Lung (tissue), 12 donors: ENCODE data around the gene NAP1L1. TPM values are rescaled to one million over a fixed set of nuclear protein-coding genes. Genes with fewer than 3 reads are reported as not detected.

Experiments
- ATAC-seq: fragments of 200-7000 bp; cut with Tn5 transposase; one replicate; pipeline ENCODE4 v1.9.1; 2020; ENCODE audit warnings: moderate number of reproducible peaks; ENCODE audit not compliant: insufficient read depth, low FRiP score
- DNase-seq, 3 donors: peaks; one replicate each; pipeline ENCODE4 v3.0.0-alpha.2; 2013 to 2017
- H3K27ac ChIP-seq, 2 donors: one replicate each; pipeline ENCODE4 v1.5.1; 2013; ENCODE audit warnings: mild to moderate bottlenecking in 2 of 2, moderate library complexity in 2 of 2, control low read depth in 1 of 2, inconsistent platforms in 1 of 2, low read depth in 1 of 2, low read length in 1 of 2
- H3K27me3 ChIP-seq, 3 donors: one replicate each; pipeline ENCODE4 v1.5.1; 2013; ENCODE audit warnings: low read length in 2 of 3; ENCODE audit not compliant: control insufficient read depth in 3 of 3, insufficient read depth in 3 of 3
- H3K36me3 ChIP-seq, 4 donors: one replicate each; pipeline ENCODE4 v1.5.1; 2013; ENCODE audit warnings: low read length in 4 of 4, mild to moderate bottlenecking in 1 of 4, moderate library complexity in 1 of 4; ENCODE audit not compliant: control insufficient read depth in 4 of 4, insufficient read depth in 4 of 4
- H3K4me1 ChIP-seq, 5 donors: one replicate each; pipeline ENCODE4 v1.5.1; 2013; ENCODE audit warnings: low read length in 5 of 5, mild to moderate bottlenecking in 2 of 5, moderate library complexity in 1 of 5; ENCODE audit not compliant: control insufficient read depth in 5 of 5, insufficient read depth in 5 of 5
- H3K4me3 ChIP-seq: one replicate; pipeline ENCODE4 v1.5.1; 2013; ENCODE audit warnings: mild to moderate bottlenecking, control low read depth, moderate library complexity
- H3K9ac ChIP-seq, 2 donors: one replicate each; pipeline ENCODE4 v1.5.1; 2013; ENCODE audit warnings: low read length in 2 of 2, control low read depth in 1 of 2; ENCODE audit not compliant: insufficient read depth in 1 of 2
- H3K9me3 ChIP-seq, 4 donors: one replicate each; pipeline ENCODE4 v1.5.1; 2013; ENCODE audit warnings: low read length in 3 of 4, mild to moderate bottlenecking in 1 of 4, moderate library complexity in 1 of 4; ENCODE audit not compliant: control insufficient read depth in 4 of 4, insufficient read depth in 3 of 4
- CTCF ChIP-seq: IDR thresholded peaks from 2 replicates; pipeline ENCODE4 v1.5.1; 2012; ENCODE audit warnings: mild to moderate bottlenecking; ENCODE audit errors: control extremely low read depth, extremely low read depth
- WGBS, 2 donors: extraction: QIAGEN DNeasy Blood & Tissue Kit; methylation state at CpG; one replicate each; pipeline ENCODE4 v1.1.7; 2013; 5-methylcytosine and 5-hydroxymethylcytosine counted together
- polyA plus RNA-seq, 2 donors: library from polyadenylated mRNA; stranded (reverse); fragments of 200-250 nt; gene quantifications; one replicate each; pipeline ENCODE4 v1.2.1, GENCODE V29; 2013
- total RNA-seq, 2 donors: library from RNA; depleted of rRNA in 1 of 2; stranded (reverse); fragments of >200 nt in 1 of 2; gene quantifications; one replicate each; pipeline ENCODE4 v1.2.1, GENCODE V29; 2014 to 2021
- donor health status: control.
- donor health status: control.
- donor health status: Bipolar disorder and iron deficiency.
- donor health status: healthy.
- donor health status: DM: yes; HTN: yes; CAD: no.

NAP1L1 gene
- total and polyA plus RNA-seq, 4 donors, result 268 to 515 (median 322) TPM

DNA sequence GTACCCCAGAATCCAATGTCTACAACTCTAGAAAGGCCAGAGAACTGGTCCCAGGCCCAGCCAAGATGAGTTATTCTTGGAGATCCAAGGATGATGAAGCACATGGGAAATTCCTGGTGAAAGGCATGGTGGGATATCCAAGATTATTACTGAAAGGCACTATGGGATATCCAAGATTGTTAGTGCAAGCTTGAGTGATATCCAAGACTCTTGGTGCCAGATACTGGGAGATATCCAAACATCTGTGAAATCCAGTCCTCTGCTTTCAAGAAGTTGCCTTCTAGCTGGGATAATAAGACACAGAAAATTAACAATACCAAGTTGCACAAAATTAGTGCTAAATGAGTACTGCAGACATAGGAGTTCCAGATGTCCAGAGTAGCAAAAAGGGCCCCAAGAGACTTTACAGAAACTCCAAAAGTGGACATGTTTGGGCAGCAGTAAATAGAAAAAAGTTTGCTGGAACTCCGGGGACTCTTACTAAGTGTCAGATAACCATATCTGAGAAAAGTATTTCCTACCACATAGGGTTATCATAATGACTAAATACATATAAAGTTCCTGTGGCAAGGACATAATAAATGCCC is 87.5 kb downstream of the NAP1L1 start:
- TF ChIP-seq CTCF, result no peak
- ATAC-seq (no peak), DNase-seq (no peak)
- H3K27me3 ChIP-seq, result no peaks in the 10 kb centered on the region
- no peak overlapping the region for H3K27ac ChIP-seq
- H3K9ac ChIP-seq, result no peak overlapping the region
- H3K4me1 ChIP-seq, result peaks cover 0 to 12% (median 0%) of the 10 kb centered on the region in 5 donors
- no peaks in the 10 kb centered on the region for H3K36me3 ChIP-seq
- 42 to 52% methylated on average over 1 of the region's 1 CpG for WGBS, 2 donors
- no peaks in the 10 kb centered on the region for H3K9me3 ChIP-seq
- H3K4me3 ChIP-seq, result no peak overlapping the region

GRCh38 chr12:75995691-75996090 is 88.8 kb downstream of the NAP1L1 start:
- Histone ChIP-seq H3K27ac (no peak overlapping the region), H3K9me3 (no peaks in the 10 kb centered on the region), H3K36me3 (no peaks in the 10 kb centered on the region), H3K9ac (no peak overlapping the region), H3K4me1 (peaks cover 0 to 12% (median 0%) of the 10 kb centered on the region in 5 donors), H3K27me3 (no peaks in the 10 kb centered on the region), H3K4me3 (no peak overlapping the region)
- TF ChIP-seq CTCF, result no peak
- ATAC-seq (no peak), DNase-seq (no peak)

GRCh38 chr12:75994069-75994740 is 90.3 kb downstream of the NAP1L1 start:
- Histone ChIP-seq H3K27me3 (no peaks in the 10 kb centered on the region), H3K4me3 (no peak overlapping the region), H3K9ac (no peak overlapping the region), H3K27ac (no peak overlapping the region), H3K4me1 (peaks cover 0 to 12% (median 0%) of the 10 kb centered on the region in 5 donors), H3K36me3 (no peaks in the 10 kb centered on the region), H3K9me3 (no peaks in the 10 kb centered on the region)
- WGBS, 2 donors, result 84 to 92% methylated on average over 4 of the region's 4 CpGs
- no peak for TF ChIP-seq CTCF
- no peak for DNase-seq
- no peak for ATAC-seq
